Transverse colon (tissue), 3 donors: ENCODE data around the gene IGF2BP1.

Experiments used
- EP300 ChIP-seq: sonication (generic); formaldehyde crosslinking; IDR thresholded peaks from one replicate; pipeline ENCODE4 v1.6.1; 2017; ENCODE audit warnings: antibody characterized with exemption, low read depth
- POLR2AphosphoS5 ChIP-seq, 3 donors: sonication (generic); formaldehyde crosslinking; IDR thresholded peaks; one replicate each; pipeline ENCODE4 v1.6.1; 2016; ENCODE audit warnings: antibody characterized with exemption in 3 of 3

- TF ChIP-seq POLR2AphosphoS5 (IDR thresholded peaks at IDR 0.05), result no peak
- TF ChIP-seq EP300, result no peak
Observed at GRCh38 chr17:48996722-48997102, 473 bp upstream of the IGF2BP1 start.
